Stimulated activated CD8-positive, alpha-beta memory T cell treated with anti-CD3 and anti-CD28 coated beads, Interleukin-2, amount 100 ng/mL, for 48 hours (primary cell): ENCODE results near the gene LPP.

Source experiments
- DNase-seq, 2 donors: peaks; one replicate each; pipeline ENCODE4 v3.0.0-alpha.2; 2020; ENCODE audit warnings: low read depth in 2 of 2

LPP gene

DNA sequence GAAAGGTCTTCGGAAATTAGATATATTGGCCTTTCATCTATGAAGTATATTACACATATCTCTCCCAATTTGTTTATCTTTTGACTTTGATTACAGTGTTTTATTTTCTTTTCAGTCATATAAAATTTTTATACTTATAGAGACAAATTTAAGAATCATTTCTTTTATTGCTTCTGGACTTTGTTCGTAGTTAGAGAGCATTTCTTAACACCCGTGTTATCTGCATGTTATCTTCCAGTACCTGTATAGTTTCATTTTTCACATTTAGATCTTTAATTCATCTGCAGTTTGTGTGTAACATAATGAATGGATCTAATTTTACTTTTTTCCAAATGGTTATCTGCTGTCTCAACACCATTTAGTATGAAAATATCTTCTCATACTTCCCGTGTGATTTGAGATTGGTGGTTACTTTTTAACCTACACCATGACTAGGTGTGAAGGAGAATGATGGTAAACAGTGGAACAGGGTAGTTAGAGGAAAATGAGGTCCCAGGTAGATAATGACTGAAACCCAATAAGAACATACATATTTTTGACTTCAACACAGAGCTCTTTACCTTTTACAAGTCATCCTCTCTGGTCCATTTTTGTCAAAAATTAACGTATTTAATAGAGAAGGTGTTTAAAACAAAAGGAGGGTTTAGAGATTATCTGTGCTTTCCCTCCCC lies 99.3 kb downstream of the LPP start:
- DNase-seq, result no peak

DNA sequence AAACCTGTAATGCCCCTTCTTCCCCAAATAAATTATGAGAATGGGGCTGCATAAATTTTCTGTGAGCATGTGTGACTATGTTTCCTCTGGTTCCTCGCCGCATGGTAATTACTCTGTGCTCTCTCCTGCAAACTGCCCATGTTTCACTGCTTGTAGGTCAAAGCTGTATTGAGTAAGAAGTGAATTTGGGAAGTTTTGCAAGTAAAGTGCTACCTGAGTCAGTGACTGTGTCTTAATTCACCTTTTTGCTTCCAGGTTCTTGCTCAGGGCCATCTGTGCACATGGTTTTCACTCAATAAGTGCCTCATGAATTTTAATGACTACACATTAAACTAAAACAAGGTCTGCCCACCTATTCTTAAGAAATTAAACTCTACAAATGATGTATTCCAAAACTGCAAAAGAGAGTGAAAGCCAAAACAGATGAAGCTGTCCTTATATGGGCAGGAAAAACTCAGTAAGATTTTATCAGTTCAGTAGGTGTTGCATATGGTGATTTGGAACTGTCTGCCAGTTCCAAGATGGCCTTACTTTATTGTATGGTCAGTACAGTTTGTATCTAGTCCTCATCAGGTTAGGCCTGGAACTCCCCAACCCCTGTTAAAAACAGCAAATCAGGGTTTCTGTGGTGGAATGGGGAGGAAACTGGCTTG lies 100.0 kb downstream of the LPP start:
- DNase-seq, result no peak

DNA sequence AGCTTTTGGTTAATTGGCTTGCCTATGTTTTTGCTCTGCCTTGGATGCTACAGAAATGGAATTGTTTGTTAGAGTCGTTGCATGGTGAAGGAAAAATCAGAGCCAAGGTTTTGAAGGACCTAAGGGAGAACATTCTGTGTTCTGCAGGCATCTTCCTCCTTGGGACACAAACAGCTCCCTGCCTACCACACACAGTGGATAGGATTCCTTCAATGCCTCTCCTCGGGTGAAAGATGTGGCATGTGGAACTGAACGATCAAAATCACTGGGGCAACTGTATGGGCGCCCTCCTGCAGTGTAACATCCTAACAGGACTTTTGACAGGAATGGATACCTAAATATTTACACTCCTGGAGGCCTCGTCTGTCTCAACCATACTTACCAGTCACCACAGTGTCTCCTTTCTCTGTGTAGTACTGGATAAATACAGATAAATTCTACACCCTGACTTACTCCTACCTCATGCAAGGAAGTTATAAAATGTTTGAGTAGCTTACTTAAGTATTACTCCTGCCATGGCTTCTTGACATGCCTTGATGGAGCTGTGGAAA lies 100.6 kb downstream of the LPP start:
- DNase-seq, result no peak

GRCh38 chr3:188255190-188255589 lies 101.2 kb downstream of the LPP start:
- no peak for DNase-seq

- DNase-seq, result no peak
Observed at GRCh38 chr3:188256758-188257157, 102.8 kb downstream of the LPP start.

- DNase-seq, result no peak
Observed at GRCh38 chr3:188257384-188258026, 103.5 kb downstream of the LPP start.

GRCh38 chr3:188259191-188259590 lies 105.2 kb downstream of the LPP start:
- no peak for DNase-seq

DNA sequence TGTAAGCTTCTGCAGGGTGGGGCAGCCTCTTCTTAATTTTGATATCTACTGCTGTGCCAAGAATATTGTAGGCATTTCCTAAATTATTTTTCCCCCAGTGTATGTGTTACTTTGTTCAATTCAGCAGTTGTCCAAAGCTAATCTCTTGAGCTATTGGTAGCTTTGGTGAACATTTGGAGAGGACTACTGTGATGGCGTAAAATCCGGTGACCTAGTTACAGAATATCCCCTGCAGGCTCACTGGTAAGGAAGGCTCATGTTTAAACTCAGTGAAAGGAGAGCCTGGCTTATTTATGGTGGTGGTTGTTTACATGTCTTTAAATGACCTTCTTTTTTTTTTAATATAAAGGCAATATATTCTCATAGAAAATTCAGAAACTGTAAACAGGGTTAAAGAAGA lies 105.6 kb downstream of the LPP start:
- DNase-seq, result no peak

DNA sequence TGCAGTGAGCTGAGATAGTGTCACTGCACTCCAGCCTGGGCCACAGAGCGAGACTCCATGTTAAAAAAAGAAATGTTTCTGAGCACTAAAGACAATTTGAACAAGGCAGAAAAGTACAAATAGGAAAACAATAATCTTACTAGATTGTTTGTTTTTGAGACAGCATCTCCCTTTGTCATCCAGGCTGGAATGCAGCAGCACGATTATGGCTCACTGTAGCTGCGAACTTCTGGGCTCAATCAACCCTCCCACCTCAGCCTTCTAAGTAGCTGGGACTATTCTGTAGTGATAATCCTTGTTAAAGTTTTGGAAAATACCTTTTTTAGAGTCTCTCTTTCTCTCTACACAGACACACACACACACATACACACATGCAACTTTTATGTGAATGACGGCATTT lies 107.1 kb downstream of the LPP start:
- DNase-seq, result no peak

- no peak for DNase-seq
Observed at GRCh38 chr3:188262488-188262887, 108.5 kb downstream of the LPP start.

DNA sequence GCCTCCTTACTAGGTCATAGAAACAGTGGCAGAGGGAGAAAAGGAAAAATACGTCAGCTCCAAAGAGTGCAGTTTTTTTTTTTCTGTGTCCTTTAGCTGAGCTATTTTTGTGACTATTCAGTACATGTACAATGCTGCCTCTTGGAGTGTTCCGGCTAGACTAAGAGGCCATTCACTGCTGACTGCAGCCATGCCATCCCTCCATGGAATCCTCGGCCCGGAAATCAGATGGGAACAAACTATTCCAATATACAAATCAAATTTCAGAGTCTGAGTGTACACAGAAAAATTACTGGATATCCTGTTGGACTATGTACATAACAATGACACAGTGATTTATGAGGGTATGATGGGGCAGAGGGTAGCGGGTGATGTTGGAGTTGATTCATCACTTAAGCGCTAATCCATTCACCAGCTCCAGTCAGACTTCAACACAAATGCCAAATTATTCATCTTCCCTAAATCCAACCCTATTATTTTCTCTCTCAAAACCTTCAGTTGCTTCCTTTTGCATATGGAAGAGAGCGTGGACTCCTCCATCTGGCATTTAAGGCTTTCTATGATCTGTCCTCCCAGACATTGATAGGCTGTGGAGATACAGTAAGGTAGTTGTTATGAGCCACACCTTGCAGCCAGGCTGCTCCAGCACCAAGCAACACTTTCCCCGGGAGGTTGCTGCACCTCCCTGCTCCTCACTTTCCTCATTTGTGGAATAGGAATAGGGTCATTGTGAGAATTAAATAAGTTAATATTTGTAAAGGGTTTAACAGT lies 109.1 kb downstream of the LPP start:
- no peak for DNase-seq

GRCh38 chr3:188264226-188265207 lies 110.6 kb downstream of the LPP start:
- no peak for DNase-seq

GRCh38 chr3:188266562-188267274 lies 112.8 kb downstream of the LPP start:
- no peak for DNase-seq

GRCh38 chr3:188267790-188268335 lies 113.9 kb downstream of the LPP start:
- DNase-seq, result no peak

DNA sequence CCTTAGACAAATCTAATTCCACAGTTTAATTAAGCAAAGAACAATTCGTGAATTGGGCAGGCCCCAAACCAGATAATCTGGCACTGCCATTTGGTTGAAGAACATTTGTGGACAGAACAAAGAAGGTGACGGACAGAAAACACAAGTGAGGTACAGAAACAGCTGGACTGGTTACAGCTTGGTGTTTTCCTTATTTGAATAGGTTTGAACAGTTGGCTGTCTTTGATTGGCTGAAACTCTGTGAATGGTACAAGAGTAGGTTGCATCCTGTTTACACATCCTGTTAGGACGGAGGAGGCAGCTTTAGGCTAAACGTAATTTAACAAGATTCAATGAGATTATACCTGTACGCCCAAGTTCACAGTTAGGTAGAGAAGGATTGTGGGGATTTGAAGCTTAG lies 114.4 kb downstream of the LPP start:
- DNase-seq, result no peak

DNA sequence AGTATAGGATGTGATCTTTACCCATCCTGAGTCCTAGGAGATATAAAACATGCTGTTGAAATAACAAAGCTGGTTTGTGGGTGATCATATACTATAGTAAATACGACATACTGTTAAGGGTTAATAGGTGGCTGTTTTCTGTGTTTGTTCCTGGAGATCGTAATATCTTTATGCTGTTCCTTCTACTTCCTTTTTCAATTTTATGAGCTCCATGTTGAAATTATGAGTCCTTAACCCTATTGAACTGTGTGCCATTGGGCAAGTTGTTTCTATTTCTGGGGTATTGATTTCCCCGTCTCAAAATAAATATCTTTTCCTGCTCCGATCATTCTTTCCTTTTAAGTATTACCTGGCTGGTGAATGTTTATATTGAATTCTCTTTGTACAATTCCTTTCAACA lies 115.1 kb downstream of the LPP start:
- DNase-seq, result no peak

GRCh38 chr3:188270423-188270972 lies 116.5 kb downstream of the LPP start:
- no peak for DNase-seq

DNA sequence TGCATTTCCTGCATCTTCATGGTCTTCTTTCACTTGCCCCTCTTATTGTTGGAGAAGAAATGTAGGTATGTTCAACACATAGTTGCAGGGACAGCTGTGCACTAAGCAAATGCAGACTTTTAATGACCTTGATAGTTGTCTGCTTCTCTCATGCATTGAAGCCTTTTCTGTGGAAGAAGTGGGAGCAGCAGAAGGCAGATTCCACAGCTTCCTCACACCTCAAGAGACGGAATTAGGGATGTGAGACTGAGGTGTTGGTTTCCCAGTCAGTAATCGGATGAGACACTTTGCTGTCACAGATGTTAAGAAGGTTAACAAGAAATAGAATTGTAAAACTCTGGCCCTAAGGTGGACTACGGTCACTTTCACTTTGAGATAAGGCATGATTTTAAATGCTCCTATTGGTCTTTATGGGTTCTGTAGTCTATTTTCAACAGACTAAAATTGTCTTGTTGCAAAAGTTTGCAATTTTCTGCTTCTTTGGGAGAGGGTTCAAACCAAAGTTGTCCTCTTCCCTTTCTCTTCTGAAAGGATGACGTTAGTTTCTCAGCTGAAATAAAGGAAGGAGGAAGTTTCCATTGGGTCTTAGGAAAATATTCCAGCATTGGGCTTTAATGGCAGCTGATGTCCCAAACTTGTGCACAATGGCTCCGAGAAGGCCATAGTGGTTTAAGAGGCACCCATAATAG lies 117.4 kb downstream of the LPP start:
- no peak for DNase-seq
